ENCODE data around the gene NXPH1.

The NXPH1 gene

GRCh38 chr7:8433477-8434289 is at the start of gene NXPH1:
TSS of gene NXPH1 (plus strand) at chr7:8433609.
- DNase-seq (ENCODE audit: low spot score) = peak; percentile 14

GRCh38 chr7:8384901-8385300 is 48.5 kb upstream of the NXPH1 start:
- no peak for DNase-seq (ENCODE audit: low spot score)

DNA sequence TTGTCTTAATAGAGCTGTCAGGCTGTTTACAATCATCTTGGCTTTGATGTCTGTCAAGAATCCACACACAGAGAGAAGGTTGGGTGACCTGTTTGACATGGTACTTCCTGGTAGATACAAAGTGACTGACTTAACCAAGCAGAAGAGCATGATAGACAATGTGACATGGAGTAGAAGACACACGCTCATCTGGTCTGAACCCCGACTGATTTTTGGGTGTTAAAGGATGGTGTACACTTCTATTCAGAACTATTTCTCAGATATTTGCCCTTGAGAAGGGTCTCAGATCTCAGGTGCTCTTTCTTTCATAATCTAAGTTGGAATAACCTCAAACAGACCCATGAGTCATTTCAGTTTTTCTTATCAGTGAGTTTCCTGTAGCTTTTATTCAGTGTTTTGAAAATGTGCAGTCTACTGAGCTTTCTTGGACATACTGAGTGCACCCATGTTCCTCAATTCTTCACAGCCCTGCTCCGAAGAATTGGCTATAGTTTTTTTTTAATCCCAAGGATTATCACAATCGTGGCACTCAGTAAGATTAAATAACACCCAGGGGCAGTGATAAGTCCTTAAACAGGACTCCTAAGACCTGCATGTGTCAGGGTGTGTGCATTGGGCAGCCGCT is 46.4 kb upstream of the NXPH1 start:
- no peak for DNase-seq (ENCODE audit: low spot score)

- DNase-seq (ENCODE audit: low spot score) = no peak
Observed at GRCh38 chr7:8387551-8388256, 45.7 kb upstream of the NXPH1 start.

GRCh38 chr7:8388257-8388625 is 45.2 kb upstream of the NXPH1 start:
- DNase-seq (ENCODE audit: low spot score) = no peak

DNA sequence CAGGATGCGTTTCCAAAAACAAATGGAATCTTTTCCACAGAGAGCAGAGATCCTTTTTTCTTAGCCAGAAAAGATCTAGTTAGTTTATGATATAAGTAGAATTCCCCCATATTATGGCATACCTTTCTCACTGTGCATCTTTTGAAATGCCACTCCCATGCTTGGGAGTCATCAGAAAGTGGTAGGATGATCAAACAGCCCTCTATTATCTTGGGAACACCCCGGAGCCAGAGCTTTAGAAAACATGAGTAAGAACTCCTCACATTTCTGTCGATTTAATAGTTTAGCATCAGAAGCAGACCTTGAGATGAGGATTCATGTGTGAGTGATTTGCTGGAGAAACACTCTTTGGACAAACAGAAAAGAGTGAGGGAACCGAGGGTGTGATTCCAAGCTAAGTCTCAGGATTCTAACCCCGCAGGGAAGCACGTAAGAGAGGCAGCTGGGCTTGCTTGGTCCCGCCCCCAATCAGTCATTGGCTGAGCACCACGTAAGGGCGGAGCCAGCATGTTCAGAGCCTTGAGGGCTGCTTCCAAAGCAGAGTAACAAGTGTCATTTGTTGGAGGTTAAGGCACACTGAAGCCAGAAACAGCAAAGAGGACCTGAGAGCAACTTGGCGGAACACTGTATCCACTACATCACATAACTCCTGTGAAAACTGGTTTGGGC is 43.7 kb upstream of the NXPH1 start:
- DNase-seq (ENCODE audit: low spot score) = peak; percentile 50

GRCh38 chr7:8390262-8390626 is 43.2 kb upstream of the NXPH1 start:
- no peak for DNase-seq (ENCODE audit: low spot score)

GRCh38 chr7:8391353-8392062 is 41.9 kb upstream of the NXPH1 start:
- no peak for DNase-seq (ENCODE audit: low spot score)

DNA sequence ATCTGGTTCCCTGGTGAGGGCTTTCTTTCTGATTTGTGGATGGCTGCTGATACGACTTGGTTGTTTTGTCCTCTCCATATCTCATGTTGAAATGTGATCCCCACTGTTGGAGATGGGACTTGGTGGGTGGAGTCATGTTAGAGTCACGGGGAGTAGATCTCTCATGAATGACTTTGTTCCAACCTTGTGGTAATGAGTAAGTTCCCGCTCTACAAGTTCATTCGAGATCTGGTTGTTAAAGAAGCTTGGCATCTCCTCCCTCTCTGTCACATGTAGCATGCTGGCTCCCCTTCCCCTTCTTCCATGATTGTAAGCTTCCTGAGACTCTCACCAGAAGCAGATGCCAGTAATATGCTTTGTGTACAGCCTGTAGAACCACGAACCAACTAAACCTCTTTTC is 37.1 kb upstream of the NXPH1 start:
- DNase-seq (ENCODE audit: low spot score) = no peak

DNA sequence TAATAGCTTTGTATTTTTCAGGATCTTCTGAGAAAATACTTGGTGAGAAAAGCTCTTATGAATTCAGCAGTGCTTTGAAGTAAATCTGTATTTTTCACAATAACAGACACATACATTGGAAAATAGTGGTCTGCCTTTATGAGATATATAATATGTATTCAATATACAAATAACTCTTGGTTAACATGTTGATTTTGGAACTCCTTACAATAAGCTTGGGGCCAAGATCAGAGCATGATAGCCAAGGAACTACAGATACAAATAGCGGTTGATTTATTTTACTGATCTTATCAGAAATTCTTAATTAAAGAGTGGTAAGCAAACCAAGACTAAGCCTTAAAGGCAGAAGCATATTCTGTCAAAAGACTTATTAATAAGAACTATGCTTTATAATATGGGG is 24.5 kb upstream of the NXPH1 start:
- no peak for DNase-seq (ENCODE audit: low spot score)

DNA sequence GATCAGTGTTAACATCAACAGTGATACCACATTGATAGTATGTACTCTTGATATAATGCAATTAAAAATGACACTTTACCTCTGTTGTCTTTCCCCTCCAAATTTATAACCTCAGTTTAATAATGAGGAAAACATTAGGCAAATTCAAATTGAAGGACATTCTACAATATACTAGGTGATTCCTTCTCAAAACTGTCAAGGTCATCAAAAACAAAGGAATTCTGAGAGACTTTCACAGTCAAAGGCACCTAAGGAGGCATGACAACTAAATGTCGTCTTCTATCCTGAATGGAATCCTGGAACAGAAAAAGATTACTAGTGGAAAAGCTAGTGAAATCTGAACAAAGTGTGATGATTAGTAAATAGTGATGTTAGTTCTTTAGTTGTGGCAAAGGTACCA is 22.3 kb upstream of the NXPH1 start:
- DNase-seq (ENCODE audit: low spot score) = no peak

DNA sequence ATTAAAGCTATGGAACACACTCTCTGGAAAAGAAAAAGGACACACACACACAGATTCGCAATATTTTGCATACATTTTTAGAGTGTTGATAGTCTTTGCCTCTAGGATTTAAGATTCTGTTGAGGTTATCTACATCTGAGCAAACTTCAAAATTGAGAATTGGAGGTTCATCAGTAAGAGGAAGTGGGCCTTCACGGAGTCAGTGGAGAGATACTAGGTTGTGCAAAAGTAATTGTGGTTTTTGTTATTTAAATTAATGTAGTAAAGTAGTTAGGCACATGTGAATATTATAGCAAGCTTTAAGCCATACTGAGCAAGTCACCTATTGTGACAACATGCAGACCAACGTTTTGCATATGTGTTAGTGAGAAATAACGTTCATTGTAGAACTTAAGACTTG is 19.8 kb upstream of the NXPH1 start:
- no peak for DNase-seq (ENCODE audit: low spot score)

DNA sequence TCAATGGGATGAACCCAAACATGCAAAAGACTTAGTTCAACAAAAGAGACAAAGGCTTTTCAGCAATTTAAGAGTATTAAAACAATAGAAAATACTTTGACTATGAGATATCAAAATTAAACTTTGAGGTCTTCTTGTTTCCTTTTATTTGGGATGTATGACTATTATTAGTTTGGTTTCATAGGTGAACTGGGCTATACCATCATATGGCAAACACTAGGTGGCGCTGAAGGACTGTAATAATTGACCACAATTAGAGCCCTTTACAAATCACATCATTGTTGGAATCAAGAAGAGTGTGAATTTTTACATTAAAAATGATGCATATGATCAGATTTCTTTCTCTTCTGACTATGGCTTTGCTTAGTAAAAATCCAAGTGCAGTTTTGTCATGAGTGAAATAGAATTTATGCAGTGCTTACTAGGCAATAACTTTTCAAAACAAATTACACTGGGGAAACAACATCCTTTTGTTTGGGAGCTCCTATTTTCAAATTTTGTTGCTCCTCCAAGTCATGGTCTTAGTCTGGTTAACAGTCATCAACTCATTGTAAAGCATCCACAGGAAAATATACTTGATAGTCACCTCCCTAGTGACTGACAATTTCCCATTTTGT is 14.7 kb upstream of the NXPH1 start:
- DNase-seq (ENCODE audit: low spot score) = peak; percentile 65

DNA sequence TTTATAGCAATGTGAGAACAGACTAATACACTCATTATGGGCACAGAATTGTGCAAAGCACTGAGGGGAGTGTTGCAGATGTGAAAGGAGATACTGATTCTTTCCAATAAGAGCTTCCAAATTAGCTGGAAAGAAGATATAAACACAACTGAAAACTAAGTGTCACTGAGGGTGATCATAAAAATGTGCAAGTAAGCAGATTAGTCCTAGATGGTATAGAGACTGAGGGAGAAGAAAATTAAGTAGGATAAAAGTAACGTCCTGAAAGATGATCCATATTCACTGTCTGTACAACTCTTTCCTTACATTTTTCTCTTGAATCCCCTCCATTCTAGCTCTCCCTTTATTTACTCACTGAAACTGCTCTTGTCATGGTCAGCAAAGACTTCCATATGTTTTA is 11.2 kb upstream of the NXPH1 start:
- no peak for DNase-seq (ENCODE audit: low spot score)

- peak; percentile 29 for DNase-seq (ENCODE audit: low spot score)
Observed at GRCh38 chr7:8423057-8423456, 10.4 kb upstream of the NXPH1 start.

GRCh38 chr7:8425223-8425622 is 8.2 kb upstream of the NXPH1 start:
- no peak for DNase-seq (ENCODE audit: low spot score)

DNA sequence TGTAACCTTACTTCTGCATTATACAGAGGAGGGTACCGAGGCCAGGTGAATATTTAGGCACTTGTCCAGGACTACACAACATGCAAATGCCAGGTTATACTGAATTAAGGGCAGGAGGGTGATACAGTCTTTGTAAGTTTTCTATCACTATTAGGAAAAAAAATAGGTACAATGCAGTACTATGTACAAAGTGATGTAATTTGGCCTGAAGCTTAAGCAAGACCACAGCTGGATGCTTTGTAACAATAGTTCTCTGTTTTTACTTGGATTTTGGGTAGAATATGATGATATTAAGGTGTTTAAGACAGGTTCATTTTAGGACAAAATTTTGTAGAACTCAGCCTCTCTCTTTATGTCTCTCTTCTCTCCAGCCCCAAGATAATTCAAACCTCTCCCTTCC is 2.8 kb upstream of the NXPH1 start:
- DNase-seq (ENCODE audit: low spot score) = no peak

GRCh38 chr7:8434290-8435002 is 1.0 kb downstream of the NXPH1 start:
- DNase-seq (ENCODE audit: low spot score) = no peak

DNA sequence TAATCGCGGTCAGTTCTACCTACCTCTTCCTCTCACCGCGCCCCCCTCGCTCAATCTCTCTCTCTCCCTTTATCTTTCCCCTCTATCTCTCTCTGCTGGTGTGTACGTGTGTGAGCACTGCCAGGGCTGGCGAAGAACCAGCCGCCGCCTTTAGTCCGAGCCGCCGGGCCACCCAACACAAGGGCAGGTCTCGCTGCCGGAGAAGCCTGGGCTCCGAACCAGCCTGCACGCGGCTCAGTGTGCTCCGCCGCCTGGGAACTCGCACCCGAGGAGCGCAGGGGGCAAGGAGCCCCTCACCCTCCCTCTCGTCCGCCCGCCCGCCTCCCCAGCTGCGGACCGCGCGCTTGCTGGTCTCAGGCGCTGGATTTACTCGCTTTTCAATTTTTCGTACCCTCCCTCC is 1.7 kb downstream of the NXPH1 start:
- no peak for DNase-seq (ENCODE audit: low spot score)

DNA sequence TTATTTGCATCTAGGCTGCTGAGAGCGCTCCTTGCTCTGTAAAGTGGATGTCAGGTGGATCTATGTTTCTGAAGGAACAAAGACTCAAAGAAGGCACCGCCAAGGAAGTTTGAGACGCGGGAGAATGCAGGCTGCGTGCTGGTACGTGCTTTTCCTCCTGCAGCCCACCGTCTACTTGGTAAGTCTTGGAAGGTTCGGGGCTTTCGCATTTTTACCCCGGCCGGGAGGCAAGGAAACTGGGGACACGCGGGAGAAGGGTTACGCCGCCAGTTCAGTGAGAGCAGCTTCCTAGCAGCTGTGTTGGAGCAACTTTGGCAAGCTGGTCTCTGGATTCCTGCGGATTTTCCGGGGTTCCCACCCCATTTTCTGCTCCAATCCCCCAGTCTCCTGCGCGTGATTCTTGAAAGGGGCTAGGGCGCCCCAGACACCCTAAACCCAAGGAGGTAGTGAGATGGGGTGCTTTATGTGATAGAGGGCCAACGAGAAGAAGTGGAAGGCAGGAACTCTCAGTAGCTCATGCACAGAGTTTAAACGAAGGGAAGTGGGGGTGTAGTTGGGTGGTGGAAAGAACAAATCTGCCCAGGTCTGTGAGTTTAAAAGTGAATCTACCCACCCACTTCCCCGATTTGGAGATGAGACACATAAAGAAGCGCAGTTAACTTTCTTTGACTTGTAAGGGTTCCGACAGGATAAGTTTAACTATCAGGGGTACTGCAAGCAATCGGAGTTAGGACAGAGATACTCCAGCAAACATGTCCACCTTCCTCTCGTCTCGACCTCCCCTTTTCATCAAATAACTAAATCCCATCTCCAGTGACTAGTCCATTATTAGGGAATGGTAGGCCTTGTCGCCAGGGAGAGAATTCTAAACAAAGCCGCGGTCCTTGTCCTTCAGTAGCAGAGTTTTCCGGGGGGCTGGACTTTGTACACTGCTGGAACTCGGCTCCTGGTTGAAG is 2.5 kb downstream of the NXPH1 start:
- no peak for DNase-seq (ENCODE audit: low spot score)
